ENCODE measurements around the gene ABHD16A. TPM values are rescaled to one million over a fixed set of nuclear protein-coding genes. Genes with fewer than 3 reads are reported as not detected.

ABHD16A gene
- total RNA-seq, 2 experiments from 2014 or later, result 53.1 to 55.0 TPM

GRCh38 chr6:31677955-31678354 is 25.2 kb downstream of the ABHD16A start:
- Mint-ChIP-seq H3K27ac (no peak overlapping the region), H3K27me3 (no peaks in the 10 kb centered on the region), H3K4me1 (peaks cover 38% of the 10 kb centered on the region), H3K9me3 (no peaks in the 10 kb centered on the region), H3K4me3 (no peak overlapping the region), H3K36me3 (ENCODE audit: low read depth) (peaks cover 8% of the 10 kb centered on the region)
- CTCF ChIA-PET, result interaction anchor here (0.6 to 1.8 kb wide), 3 partner anchors 25 to 152 kb away, joined by 3 to 4 read pairs (median 3); no protein-coding TSS in a partner anchor
- POLR2A ChIA-PET, result interaction anchor here (1.3 to 1.6 kb wide), 2 partner anchors 10 to 16 kb away, joined by 4 read pairs; no protein-coding TSS in a partner anchor
- no peak for DNase-seq

- H3K36me3 Mint-ChIP-seq (ENCODE audit: low read depth), result peaks cover 17% of the 10 kb centered on the region
- no peaks in the 10 kb centered on the region for H3K9me3 Mint-ChIP-seq
- no peak overlapping the region for H3K4me3 Mint-ChIP-seq
- POLR2A ChIA-PET, result no interaction called here
- H3K27me3 Mint-ChIP-seq, result no peaks in the 10 kb centered on the region
- DNase-seq, result no peak
- H3K27ac Mint-ChIP-seq, result no peak overlapping the region
- CTCF ChIA-PET, result no interaction called here
- peaks cover 38% of the 10 kb centered on the region for H3K4me1 Mint-ChIP-seq
These were observed 26.2 kb downstream of the ABHD16A start for GRCh38 chr6:31676904-31677303.

GRCh38 chr6:31676322-31676903 is 26.7 kb downstream of the ABHD16A start:
- Mint-ChIP-seq H3K27ac (no peak overlapping the region), H3K36me3 (ENCODE audit: low read depth) (peaks cover 22% of the 10 kb centered on the region), H3K9me3 (no peaks in the 10 kb centered on the region), H3K4me3 (no peak overlapping the region), H3K4me1 (peaks cover 34% of the 10 kb centered on the region), H3K27me3 (no peaks in the 10 kb centered on the region)
- CTCF ChIA-PET, result no interaction called here
- DNase-seq, result no peak
- POLR2A ChIA-PET, result no interaction called here

- DNase-seq, result no peak
- Mint-ChIP-seq H3K27ac (peak within 1 kb of the TSS; percentile 10), H3K4me3 (no peak within 1 kb of the TSS), H3K4me1 (peaks cover 37% of the 10 kb centered on the region), H3K27me3 (no peaks in the 10 kb centered on the region), H3K9me3 (no peaks in the 10 kb centered on the region), H3K36me3 (ENCODE audit: low read depth) (peaks cover 81% of the 10 kb centered on the region)
- ChIA-PET CTCF (interaction anchor here (1.0 kb wide), 1 partner anchor 10 kb away, joined by 4 read pairs; no protein-coding TSS in a partner anchor), POLR2A (interaction anchor here (3.1 kb wide), 1 partner anchor 17 kb away, joined by 12 read pairs; the partner anchor contains the start of gene BAG6)
These were observed 33.4 kb downstream of the ABHD16A start, which contains the start of gene LY6G5B for GRCh38 chr6:31669676-31670075. Gene LY6G5B, plus strand, starts transcription at chr6:31669976. Its CDS starts 975 bp downstream, at chr6:31670951.

GRCh38 chr6:31666337-31666965 is 36.7 kb downstream of the ABHD16A start:
- ChIA-PET CTCF (interaction anchor here (0.8 to 1.7 kb wide), 8 partner anchors 23 to 223 kb away, joined by 3 to 7 read pairs (median 3); partner anchors contain the start of genes ABHD16A, HSPA1B, NEU1 and VARS1), POLR2A (interaction anchor here (0.8 to 8.1 kb wide), 15 partner anchors 9 to 305 kb away, joined by 3 to 278 read pairs (median 5); partner anchors contain the start of genes ABHD16A, APOM, BAG6 and CLIC1)
- Mint-ChIP-seq H3K27me3 (no peaks in the 10 kb centered on the region), H3K4me3 (peak overlapping the region; percentile 86), H3K27ac (peak overlapping the region; percentile 89), H3K4me1 (peaks cover 67% of the 10 kb centered on the region), H3K9me3 (no peaks in the 10 kb centered on the region), H3K36me3 (ENCODE audit: low read depth) (peaks cover 92% of the 10 kb centered on the region)
- no peak for DNase-seq

- ChIA-PET CTCF (interaction anchor here (0.6 to 2.6 kb wide), 7 partner anchors 13 to 352 kb away, joined by 3 to 19 read pairs (median 6); partner anchors contain the start of genes BAG6, HSPA1B and NEU1), POLR2A (interaction anchor here (1.0 to 8.1 kb wide), 29 partner anchors 12 to 1306 kb away, joined by 3 to 278 read pairs (median 7); partner anchors contain the start of genes ABHD16A, APOM, BAG6 and CLIC1)
- Mint-ChIP-seq H3K36me3 (ENCODE audit: low read depth) (peaks cover 92% of the 10 kb centered on the region), H3K27ac (peak within 1 kb of the TSS; percentile 89), H3K27me3 (no peaks in the 10 kb centered on the region), H3K9me3 (no peaks in the 10 kb centered on the region), H3K4me1 (peaks cover 74% of the 10 kb centered on the region), H3K4me3 (peak within 1 kb of the TSS; percentile 86)
- DNase-seq, result peak; percentile 99
These were observed 37.4 kb downstream of the ABHD16A start, which contains the start of gene CSNK2B for GRCh38 chr6:31665501-31666336. Gene CSNK2B, plus strand, starts transcription at chr6:31666080. Its CDS starts 752 bp downstream, at chr6:31666832.

- CTCF ChIA-PET, result interaction anchor here (0.5 to 2.6 kb wide), 9 partner anchors 12 to 351 kb away, joined by 3 to 19 read pairs (median 5); partner anchors contain the start of genes BAG6, HSPA1B and NEU1
- H3K4me1 Mint-ChIP-seq, result peaks cover 75% of the 10 kb centered on the region
- H3K4me3 Mint-ChIP-seq, result peak within 1 kb of the TSS; percentile 86
- no peaks in the 10 kb centered on the region for H3K27me3 Mint-ChIP-seq
- no peaks in the 10 kb centered on the region for H3K9me3 Mint-ChIP-seq
- H3K27ac Mint-ChIP-seq, result peak within 1 kb of the TSS; percentile 89
- DNase-seq, result peak; percentile 94
- POLR2A ChIA-PET, result interaction anchor here (0.6 to 8.1 kb wide), 39 partner anchors 11 to 1307 kb away, joined by 3 to 278 read pairs (median 5); partner anchors contain the start of genes ABHD16A, APOM, BAG6 and CLIC1
- peaks cover 90% of the 10 kb centered on the region for H3K36me3 Mint-ChIP-seq (ENCODE audit: low read depth)
These were observed 38.2 kb downstream of the ABHD16A start, which contains the start of gene GPANK1 for GRCh38 chr6:31664790-31665500. Gene GPANK1, minus strand, starts transcription at chr6:31664997. Its CDS starts 519 bp downstream, at chr6:31664478.

GRCh38 chr6:31663961-31664789 is 38.9 kb downstream of the ABHD16A start:
- DNase-seq, result peak; percentile 36
- peak overlapping the region; percentile 89 for H3K27ac Mint-ChIP-seq
- peak overlapping the region; percentile 86 for H3K4me3 Mint-ChIP-seq
- peaks cover 89% of the 10 kb centered on the region for H3K36me3 Mint-ChIP-seq (ENCODE audit: low read depth)
- H3K27me3 Mint-ChIP-seq, result no peaks in the 10 kb centered on the region
- ChIA-PET POLR2A (interaction anchor here (0.6 to 8.1 kb wide), 42 partner anchors 11 to 1308 kb away, joined by 3 to 278 read pairs (median 4); partner anchors contain the start of genes ABHD16A, APOM, BAG6 and CLIC1), CTCF (interaction anchor here (0.5 to 2.6 kb wide), 11 partner anchors 12 to 265 kb away, joined by 3 to 19 read pairs (median 5); partner anchors contain the start of genes BAG6, HSPA1B, LTB and NEU1)
- peaks cover 82% of the 10 kb centered on the region for H3K4me1 Mint-ChIP-seq
- no peaks in the 10 kb centered on the region for H3K9me3 Mint-ChIP-seq

- POLR2A ChIA-PET, result interaction anchor here (0.6 to 8.1 kb wide), 11 partner anchors 10 to 946 kb away, joined by 3 to 278 read pairs (median 8); partner anchors contain the start of genes ABHD16A, APOM, BAG6 and CLIC1
- Mint-ChIP-seq H3K4me1 (peaks cover 84% of the 10 kb centered on the region), H3K4me3 (peak overlapping the region; percentile 86), H3K9me3 (no peaks in the 10 kb centered on the region), H3K27ac (peak overlapping the region; percentile 89), H3K36me3 (ENCODE audit: low read depth) (peaks cover 87% of the 10 kb centered on the region), H3K27me3 (no peaks in the 10 kb centered on the region)
- CTCF ChIA-PET, result interaction anchor here (0.5 to 2.6 kb wide), 8 partner anchors 11 to 264 kb away, joined by 3 to 19 read pairs (median 5); partner anchors contain the start of genes BAG6, DDX39B, HSPA1B and LTB
- no peak for DNase-seq
These were observed 39.8 kb downstream of the ABHD16A start for GRCh38 chr6:31663126-31663960.

GRCh38 chr6:31662124-31662723 is 40.9 kb downstream of the ABHD16A start:
- H3K4me1 Mint-ChIP-seq, result peaks cover 85% of the 10 kb centered on the region
- no peaks in the 10 kb centered on the region for H3K9me3 Mint-ChIP-seq
- ChIA-PET CTCF (interaction anchor here (2.9 kb wide), 1 partner anchor 75 kb away, joined by 11 read pairs; the partner anchor contains the start of gene CLIC1), POLR2A (interaction anchor here (1.0 to 8.1 kb wide), 4 partner anchors 9 to 945 kb away, joined by 3 to 278 read pairs (median 67); partner anchors contain the start of genes APOM, BAG6, CLIC1 and MDC1)
- peaks cover 87% of the 10 kb centered on the region for H3K36me3 Mint-ChIP-seq (ENCODE audit: low read depth)
- no peaks in the 10 kb centered on the region for H3K27me3 Mint-ChIP-seq
- H3K27ac Mint-ChIP-seq, result peak overlapping the region; percentile 54
- peak overlapping the region; percentile 95 for H3K4me3 Mint-ChIP-seq
- DNase-seq, result no peak
